Hindlimb muscle (tissue), 1 donor: ENCODE measurements around the gene CDKN1A. TPM values are rescaled to one million over a fixed set of nuclear protein-coding genes. Genes with fewer than 3 reads are reported as not detected.
"Not testable (repeated sequence)": the region's sequence is repeated elsewhere in the genome, so short reads cannot be mapped to it uniquely, and the experiment has no call there.

Source experiments
- DNase-seq: peaks from one replicate; pipeline ENCODE4 v3.0.0-alpha.2; 2013
- polyA plus RNA-seq: library from polyadenylated mRNA; unstranded; fragments of 120-200 nt; gene quantifications from one replicate; pipeline ENCODE4 v1.2.1, GENCODE V29; 2013; ENCODE audit not compliant: insufficient read length

The CDKN1A gene
- 233 TPM for polyA plus RNA-seq

DNA sequence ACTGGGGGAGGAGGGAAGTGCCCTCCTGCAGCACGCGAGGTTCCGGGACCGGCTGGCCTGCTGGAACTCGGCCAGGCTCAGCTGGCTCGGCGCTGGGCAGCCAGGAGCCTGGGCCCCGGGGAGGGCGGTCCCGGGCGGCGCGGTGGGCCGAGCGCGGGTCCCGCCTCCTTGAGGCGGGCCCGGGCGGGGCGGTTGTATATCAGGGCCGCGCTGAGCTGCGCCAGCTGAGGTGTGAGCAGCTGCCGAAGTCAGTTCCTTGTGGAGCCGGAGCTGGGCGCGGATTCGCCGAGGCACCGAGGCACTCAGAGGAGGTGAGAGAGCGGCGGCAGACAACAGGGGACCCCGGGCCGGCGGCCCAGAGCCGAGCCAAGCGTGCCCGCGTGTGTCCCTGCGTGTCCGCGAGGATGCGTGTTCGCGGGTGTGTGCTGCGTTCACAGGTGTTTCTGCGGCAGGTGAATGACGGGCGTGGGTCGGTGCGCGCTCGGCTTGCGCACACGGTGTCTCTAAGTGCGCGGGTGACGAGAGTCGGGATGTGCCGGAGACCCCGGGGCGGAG, at the start of gene CDKN1A:
Gene CDKN1A, plus strand, starts transcription at position 227 of the 555 bp plus-strand sequence. CDS start 5,388 bp downstream, outside the sequence.
- peak; percentile 85 for DNase-seq

DNA sequence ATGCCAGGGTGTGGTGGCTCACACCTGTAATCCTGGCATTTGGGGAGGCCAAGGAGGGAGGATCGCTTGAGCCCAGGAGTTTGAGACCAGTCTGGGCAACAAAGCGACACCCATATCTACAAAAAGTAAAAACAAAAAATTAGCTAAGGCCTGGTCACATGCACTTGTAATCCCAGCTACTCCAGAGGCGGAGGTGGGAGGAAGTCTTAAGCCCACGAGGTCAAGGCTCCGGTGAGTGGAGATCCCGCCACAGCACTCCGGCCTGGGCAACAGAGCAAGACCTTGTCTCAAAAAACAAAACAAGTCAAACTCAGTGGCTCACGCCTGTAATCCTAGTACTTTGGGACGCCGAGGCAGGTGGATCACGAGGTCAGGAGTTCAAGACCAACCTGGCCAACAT, 48.7 kb upstream of the CDKN1A start:
- no peak for DNase-seq

DNA sequence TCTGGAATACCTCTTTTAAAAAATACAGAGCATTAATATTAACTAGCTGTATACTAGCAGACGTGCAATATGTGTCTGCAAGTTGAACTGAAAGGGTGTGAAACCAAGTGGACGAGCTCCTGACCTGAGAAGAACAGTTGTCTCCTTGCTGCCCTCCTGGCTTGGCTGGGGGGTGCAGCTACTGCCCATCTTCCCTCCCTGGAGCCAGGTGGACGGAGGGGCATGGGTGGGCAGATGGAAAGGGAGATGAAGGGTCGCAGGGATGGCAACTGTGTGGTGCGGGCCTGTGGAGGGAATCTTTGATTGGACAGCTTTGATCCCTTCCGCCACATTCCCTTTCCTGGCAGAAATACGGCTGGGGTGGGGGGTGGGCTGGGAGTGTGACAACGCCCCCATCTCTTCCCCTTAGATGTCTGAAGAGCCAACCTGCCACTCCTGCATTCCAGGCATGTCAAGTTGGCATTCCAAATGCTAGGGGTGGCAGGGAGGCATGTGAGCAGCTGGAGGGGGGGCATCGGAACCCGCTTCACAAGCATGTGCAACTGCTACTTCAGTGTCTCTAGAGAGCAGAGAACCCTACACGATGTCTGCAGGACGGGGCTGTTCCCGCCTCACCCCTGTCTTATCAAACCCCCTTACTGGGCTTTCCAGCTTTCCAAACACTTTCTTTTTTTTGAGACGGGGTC, 47.0 kb upstream of the CDKN1A start:
- no peak for DNase-seq

DNA sequence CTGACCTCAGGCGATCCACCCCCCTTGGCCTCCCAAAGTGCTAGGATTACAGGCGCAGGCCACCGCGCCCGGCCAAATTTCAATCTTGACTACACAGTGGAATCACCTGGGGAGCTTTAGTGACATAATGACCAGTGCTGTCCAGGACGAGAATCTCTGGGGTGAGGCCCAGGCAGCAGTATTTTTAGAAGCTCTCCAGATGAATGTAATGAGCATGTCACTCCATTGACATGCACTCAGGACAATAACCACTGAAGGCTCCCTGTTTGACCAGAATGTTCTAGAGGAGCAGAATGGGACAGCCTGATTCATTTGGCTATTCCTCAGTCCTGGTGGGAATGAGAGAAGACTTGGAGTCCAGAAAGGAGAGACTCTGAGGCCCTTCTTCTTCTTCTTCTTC, 45.1 kb upstream of the CDKN1A start:
- no peak for DNase-seq

DNA sequence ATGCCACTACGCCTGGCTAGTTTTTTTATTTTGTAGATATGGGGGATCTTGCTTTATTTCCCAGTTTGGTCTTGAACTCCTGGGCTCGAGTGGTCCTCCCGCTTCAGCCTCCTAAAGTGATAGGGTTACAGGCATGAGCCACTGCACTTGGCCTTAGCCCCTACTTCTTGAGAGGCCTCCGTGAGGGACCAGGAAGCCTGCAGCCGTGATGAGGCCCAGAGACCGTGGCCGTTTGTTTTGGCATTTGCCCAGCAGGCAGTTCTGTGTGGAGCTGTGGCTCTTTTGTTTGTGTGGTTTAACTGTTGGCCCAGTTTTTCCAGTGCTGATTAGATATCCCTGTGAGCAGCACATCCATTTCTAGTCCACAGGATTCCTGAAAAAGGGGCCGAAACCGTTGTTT, 44.6 kb upstream of the CDKN1A start:
- DNase-seq: no peak

DNA sequence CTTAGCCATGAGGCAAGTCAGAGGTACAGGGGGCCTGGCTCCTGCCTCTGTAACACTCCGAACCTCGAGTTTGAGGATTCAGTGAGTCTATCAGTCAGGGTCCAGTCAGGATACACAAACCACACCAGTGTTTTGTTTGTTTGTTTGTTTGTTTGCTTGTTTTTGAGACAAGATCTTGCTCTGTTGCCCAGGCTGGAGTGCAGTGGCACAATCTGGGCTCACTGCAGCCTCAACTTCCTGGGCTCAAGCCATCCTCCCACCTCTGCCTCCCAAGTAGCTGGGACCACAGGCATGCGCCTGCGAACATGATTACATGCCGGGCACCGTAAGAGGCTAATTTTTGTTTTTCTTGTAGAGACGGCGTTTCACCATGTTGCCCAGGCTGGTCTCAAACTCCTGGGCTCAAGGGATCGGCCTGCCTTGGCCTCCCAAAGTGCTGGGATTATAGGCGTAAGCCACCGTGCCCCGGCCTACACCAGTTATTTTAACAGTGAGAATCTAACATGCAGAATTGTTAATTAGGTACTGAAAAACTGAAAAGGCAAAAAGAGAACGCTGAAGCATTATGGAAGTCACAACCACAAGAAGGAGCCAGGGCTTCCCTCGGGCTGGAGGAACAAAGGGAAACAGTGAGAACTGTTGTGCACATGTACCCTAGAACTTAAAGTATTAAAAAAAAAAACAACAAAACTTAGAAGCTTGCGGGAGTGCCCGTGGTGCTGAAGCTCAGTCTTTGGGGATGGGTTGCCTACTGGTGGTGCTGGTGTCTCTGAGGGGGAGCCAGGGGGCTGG, 44.0 kb upstream of the CDKN1A start:
- no peak for DNase-seq

DNA sequence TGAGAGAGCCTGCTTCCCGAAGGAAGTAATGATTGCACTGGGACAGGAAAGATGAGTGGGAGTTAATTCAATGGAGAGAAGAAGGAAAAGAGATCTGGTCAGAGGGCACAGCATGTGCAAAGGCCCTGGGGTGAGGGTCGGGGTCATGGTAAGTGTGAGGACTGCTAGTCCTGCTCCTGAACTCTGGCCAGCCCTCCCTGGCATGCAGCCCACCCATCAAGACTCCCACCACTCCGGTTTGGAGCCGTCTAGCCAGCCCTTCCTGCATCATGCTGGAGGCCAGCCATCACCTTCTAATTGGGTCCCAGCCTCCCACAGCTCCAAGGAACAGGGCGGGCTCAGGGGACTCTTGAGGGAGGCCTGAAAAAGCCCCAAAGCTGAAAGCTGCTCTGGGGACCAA, 42.2 kb upstream of the CDKN1A start:
- no peak for DNase-seq

DNA sequence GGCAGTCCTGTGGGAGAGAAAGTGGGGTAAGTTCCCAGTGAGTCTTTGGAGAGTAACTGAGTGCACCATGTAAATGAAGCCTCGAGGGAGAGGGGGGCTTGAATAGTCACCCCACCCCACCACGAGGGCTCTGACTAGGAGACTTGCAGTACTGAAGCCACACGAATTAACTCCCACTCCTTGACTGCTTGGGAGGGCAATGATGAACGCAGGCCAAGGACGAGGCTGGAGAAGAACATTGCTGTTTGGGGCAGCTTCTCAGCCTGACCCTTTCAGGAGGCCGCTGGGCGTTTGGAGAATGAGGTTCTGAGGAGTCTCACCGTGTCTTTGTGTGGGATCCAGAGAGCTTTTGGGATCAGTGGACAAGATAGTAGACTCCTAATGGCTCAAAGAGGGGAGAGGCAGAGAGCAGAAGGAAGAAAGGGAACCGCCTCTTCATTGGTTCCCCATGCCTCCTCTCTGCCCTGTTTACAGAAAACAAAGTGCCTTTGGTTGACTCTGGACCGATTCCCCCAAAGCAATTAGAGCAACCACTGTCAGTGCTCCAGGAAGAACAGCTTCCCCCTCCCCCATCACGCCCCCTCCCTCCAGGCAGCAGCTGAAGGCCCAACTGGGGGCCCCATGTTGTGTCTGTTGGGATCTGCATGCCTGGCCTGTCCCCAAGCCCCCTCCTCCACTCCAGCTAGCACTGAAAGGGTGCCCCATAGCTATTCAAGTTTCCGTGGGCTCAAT, 41.7 kb upstream of the CDKN1A start:
- no peak for DNase-seq

DNA sequence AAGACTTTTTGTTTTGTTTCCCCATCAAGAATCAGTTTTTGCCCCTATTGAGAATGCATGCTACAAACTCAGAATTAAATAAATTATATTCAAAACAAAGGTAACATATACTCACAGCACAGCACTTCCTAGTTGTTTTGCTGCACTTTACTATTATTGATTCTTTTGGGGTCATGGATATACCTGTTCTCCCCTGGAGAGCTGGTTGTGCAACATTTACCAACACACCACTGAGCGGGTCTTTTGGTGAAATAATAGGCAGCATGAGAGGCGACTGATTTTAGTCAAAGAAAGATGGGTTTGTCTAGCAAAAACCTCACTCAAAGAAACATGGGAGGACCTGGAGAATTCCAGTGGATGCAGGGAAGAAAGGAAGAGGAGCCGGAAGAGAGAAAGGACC, 39.9 kb upstream of the CDKN1A start:
- DNase-seq: no peak

DNA sequence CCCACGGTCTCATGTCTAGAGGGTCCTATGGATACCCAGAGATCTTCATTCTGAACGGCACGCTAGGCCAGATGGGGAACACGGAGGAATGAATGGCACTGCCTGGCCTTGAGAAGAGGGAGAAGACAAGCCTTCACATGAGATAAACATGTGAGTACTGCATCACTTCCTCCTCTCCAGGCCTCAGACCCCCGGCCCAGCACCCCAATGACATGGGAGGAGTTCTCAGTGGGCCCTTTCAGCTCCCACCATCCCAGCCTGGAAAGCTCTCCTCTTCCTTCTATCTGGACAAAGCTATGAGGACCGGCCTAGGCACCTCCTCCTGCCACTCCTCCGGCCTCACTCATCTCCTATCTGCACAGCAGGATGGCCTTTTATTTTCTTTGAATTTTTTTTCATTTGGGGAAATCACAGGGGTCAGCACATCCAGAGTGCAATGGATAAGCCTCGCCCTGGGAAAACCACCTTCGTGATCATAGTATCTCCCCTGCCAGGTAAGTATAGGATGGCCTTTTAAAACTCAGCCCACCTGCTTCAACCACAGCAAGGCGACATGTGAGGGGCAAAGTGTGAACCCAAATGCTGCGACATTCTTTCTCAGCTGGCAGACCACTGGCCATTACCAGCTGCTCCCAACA, 39.2 kb upstream of the CDKN1A start:
- no peak for DNase-seq

DNA sequence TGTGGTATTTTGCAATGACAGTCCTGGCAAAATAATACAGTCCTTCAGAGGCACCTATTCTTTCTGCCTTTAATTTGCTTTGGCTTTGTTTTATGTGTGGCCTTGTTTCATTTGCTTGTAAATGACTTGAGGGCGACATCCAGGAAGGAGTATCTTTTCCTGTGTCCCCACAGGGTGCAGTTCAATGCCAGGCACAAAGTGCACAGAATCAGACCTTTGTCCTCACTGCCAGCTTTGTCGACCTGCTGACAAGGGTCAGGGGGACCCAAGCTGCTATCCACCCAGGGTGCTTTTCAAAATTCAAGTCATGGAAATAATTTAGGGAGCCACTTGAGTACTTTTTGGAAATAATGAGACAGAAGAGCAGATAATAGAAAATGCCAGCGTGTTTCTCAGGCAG, 37.0 kb upstream of the CDKN1A start:
- DNase-seq: no peak

DNA sequence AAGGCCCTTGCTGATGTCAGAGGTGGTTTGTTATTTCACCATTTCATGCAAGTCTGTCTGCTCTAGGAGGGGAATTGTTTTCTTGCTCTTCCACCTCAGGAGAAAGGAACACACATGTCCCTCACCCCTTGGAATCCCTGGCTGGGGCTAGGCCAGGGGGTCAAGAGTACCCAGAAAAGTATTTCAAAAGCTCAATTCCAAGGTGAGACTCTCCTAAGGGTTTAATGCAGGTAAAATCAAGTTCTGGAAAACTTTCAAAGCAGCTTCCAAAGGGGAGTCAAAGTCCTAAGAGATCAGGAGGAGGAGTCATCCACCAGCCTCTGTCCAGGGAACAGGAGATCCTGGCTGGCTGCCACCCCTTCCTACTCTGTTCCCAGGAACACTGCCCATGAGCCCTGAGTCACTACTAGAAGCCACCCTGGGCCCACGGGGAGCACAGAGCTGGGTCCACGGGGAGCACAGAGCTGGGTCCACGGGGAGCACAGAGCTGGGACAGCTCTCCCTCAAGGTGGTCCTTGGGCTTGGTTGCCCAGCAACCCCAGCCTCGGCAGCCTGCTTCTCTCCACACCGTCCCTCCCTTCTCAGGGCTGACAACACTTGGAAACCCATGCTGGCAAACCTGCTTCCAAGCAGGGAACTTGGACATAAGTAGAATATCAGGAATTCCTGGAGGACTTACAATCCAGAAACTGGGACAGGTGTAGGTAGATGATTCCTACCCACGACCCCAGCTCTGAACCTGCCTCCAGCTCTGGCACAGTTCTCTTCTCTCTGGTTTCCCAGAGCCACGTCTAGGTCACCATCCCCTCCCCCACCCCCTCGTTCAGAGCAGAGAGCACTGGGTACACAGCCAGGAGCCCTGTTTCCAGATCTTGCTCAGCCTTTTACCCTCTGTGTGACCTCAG, 35.3 kb upstream of the CDKN1A start:
- DNase-seq: no peak

DNA sequence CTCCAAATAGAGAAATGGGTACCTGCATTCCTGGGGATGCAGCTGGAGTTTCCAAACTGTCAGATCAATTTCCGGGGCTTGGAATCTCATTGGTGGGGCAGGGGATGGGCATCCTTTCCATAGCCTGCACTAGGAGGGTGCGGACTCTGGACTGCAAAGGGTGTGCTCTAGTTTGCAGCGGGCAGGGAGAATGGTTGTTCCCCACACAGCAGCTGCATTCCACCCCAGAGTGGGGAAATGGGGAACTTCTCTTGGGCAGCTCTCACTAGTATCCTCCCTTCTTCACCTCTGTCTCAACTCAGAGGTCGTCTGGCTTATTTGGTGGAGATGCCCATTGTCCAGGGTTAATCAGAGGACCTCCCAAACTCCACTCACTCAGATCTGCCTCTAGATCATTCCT, 34.5 kb upstream of the CDKN1A start:
- no peak for DNase-seq

DNA sequence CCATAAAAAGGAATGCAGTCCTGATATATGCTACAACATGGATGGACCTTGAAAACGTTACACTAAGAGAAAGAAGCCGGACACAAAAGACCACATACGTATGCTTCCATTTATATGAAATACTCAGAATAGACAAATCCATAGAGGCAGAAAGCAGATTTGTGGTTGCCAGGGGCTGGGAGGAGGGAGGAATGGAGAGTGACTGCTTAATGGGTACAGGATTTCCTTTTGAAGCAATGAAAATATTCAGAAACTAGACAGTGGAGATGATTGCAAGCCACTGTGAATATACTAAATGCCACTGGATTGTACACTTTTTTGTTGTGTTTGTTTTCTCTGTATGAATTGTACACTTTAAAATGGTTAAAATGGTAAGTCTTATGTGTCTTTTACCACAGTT, 29.4 kb upstream of the CDKN1A start:
- no peak for DNase-seq

DNA sequence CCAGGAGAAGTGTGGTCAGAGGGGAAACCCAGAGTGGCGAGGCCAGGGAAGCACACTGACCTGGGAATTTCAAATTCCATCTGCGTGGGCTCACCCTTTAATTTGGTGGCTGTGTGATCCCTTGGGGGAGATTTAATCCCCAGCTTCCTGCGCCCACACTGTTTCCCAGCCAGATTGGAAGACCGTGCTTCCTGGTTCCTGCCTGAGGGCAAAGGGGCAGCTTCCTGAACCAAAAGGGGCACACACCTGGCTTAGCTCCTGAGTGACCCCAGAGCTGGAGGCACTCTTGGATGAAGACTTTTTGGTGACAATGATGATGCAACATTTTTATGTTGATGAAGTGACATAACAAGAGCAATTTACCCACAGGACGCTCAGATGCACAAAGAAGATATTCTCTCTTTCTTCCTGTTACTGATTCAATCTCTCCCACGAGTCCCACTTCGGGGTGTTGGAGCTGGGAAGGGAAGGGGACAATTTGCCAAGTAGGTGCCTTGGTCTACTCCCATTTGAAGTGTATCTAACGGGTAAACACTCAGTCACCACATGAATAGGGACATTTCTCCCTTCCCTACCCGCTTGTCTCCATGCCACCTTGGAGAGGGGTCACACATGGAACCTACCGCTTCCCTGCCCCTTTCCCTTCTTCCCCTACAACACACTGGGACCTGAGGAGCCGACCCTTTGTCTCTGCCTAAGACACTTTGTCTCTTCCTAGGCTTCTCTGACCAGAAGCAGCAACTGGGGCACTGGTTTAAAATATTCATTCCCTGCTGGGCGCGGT, 28.6 kb upstream of the CDKN1A start:
- no peak for DNase-seq

DNA sequence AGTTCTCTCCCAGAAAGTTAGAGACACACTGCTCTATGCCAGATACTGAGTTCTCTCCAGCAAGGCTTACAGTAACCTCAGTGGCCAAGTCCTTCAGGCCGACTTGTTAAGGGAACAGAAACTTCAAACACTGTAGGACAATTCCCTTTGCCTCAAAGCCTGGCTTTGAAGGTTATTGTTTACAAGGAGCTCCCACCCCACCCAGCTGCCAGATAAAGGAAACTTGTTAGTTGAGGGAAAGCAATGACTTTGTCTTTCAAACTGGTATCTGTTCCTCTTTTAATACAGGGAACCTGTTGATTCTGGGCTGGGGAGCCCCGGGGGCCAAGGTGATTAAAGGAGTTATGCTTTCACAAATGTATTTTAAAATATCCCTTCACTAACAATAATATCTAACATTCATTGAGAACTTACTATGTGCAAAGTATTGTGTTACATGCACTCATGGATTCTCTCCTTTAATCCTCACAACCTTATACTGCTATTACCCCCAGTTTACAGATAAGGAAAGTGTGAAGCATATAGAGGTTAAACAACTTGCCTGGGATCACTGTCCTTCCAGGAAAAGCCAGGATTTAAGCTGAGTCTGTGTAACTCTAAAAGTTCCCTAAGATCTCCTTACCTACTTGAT, 27.6 kb upstream of the CDKN1A start:
- no peak for DNase-seq

DNA sequence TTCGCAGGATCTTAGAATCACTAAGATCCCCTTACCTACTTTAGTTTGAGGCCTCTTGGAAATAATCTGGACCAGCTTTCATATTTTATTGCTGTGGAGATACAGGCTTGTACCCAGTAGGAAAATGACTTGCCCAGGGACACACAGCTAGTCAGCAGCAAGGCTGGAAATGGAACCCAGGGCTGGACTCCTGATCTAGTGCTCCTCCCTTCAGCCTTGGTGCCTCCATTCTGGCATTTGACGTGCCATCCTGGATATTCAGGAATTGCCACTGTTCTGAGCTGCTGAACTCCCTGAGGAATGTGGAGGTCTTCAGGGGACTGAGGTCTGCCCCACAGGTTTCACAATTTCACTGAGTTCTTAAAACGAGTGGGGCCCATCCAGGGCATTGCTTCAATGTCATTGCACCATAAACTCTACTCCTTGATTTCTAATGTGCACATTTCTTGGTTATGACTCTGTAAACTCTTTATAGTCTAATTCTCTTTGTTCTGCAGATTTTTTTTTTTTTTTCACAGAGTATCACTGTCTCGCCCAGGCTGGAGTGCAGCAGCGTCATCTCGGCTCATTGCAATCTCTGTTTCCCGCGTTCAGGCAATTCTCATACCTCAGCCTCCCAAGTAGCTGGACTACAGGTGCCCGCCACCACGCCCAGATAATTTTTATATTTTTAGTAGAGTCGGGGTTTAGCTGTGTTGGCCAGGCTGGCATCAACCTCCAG, 26.7 kb upstream of the CDKN1A start:
- no peak for DNase-seq

DNA sequence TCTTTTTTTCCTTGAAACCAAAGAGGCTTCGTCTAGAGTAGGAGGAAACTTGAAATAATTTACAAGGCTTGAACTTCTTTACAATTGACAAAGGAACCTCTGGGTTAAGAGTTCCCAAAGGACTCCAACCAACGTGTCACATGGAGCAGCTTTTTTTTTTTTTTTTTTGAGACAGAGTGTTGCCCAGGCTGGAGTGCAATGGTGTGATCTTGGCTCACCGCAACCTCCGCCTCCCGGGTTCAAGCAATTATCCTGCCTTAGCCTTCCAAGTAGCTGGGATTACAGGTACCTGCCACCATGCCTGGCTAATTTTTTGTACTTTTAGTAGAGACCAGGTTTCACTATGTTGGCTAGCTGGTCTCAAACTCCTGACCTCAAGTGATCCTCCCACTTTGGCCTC, 24.0 kb upstream of the CDKN1A start:
- DNase-seq: not testable (repeated sequence)

DNA sequence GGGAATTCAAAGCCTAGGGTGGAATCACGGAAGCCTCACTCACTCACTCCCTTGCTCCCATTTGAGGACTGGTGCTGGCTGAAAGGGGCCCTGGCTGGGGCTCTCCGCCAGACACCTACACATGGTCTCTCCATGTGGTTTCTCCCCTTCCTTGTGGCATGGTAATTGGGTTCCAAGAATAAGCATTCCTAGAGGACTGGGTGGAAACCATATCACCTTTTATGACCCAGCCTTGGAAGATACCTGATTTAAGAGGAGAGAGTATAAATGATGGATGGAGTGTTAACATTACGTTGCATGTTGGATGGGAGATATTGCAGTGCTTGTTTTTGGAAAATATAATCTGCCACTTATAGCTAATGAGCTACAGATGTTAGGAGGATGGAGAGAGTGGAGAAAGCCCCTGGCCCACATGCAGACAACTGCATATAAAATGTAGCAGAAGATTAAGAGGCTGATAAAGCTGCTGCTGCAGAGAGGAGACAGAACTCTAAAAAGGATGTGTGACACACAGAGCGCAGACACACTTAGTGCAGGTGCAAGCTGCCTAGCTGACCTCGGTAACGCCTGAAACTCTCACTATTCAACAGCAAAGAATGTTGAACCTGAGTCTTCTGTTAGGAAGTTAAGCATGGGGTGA, 23.3 kb upstream of the CDKN1A start:
- DNase-seq: no peak
